H1 (cell line): Measurements from ENCODE around the gene GANAB. TPM values are rescaled to one million over a fixed set of nuclear protein-coding genes. Genes with fewer than 3 reads are reported as not detected.
A peak's percentile ranks its signal among the peaks of the same experiment; 100 is the strongest.

Experiments used
- CTCF ChIA-PET: fragments of 300-600 bp; sonication (Branson Sonifier 250); formaldehyde crosslinking; loops from one replicate; lab custom pipeline; 2021; ENCODE audit not compliant: partially characterized antibody; lab: Charles Lee
- POLR2A ChIA-PET: fragments of 300-600 bp; sonication (Branson Sonifier 250); formaldehyde crosslinking; loops from one replicate; lab custom pipeline; 2021; ENCODE audit warnings: inconsistent platforms; ENCODE audit not compliant: partially characterized antibody; lab: Charles Lee
- DNase-seq, 2 experiments: peaks; one replicate each; pipeline versions ENCODE4 v3.0.0 to v3.0.0-alpha.2; 2010 to 2022; ENCODE audit warnings: low spot score in 2 of 2, low read depth in 1 of 2, mixed read lengths in 1 of 2
- FAIRE-seq: peaks from 2 replicates; lab custom pipeline; 2011; peaks lifted over from hg19 to GRCh38; lab: Jason Lieb, UNC
- H2AFZ ChIP-seq: 2 replicates; pipeline ENCODE4 v1.8.1; 2012; ENCODE audit warnings: low read length, inconsistent platforms
- H2AK5ac ChIP-seq: 2 replicates; pipeline ENCODE4 v1.6.1; 2013; ENCODE audit warnings: low read depth, low read length
- H2BK120ac ChIP-seq: replicated peaks from 2 replicates; pipeline ENCODE3; 2013; ENCODE audit warnings: low read depth, low read length, inconsistent platforms
- H2BK12ac ChIP-seq: 2 replicates; pipeline ENCODE4 v1.6.1; 2013; ENCODE audit warnings: low read depth, low read length
- H2BK15ac ChIP-seq: 2 replicates; pipeline ENCODE4 v1.6.1; 2013; ENCODE audit warnings: low read length
- H2BK20ac ChIP-seq: 2 replicates; pipeline ENCODE4 v1.6.1; 2013; ENCODE audit warnings: low read length
- H2BK5ac ChIP-seq: 2 replicates; pipeline ENCODE4 v1.6.1; 2013; ENCODE audit warnings: low read depth, low read length
- H3K14ac ChIP-seq: 2 replicates; pipeline ENCODE4 v1.6.1; 2013; ENCODE audit warnings: inconsistent platforms; ENCODE audit not compliant: insufficient read length
- H3K18ac ChIP-seq: 2 replicates; pipeline ENCODE4 v1.6.1; 2013; ENCODE audit warnings: low read length; ENCODE audit errors: extremely low read depth
- H3K23ac ChIP-seq: 2 replicates; pipeline ENCODE4 v1.6.1; 2013; ENCODE audit warnings: inconsistent platforms; ENCODE audit not compliant: insufficient read length
- H3K23me2 ChIP-seq: 2 replicates; pipeline ENCODE4 v1.6.1; 2013; ENCODE audit warnings: low read depth, low read length
- H3K27ac ChIP-seq: 2 replicates; pipeline ENCODE4 v1.6.1; 2011; ENCODE audit warnings: low read depth, low read length, inconsistent platforms
- H3K27me3 ChIP-seq, 4 experiments: replicated peaks in 1 of 4; 1 replicate in 1 of 4; 2 replicates in 3 of 4; pipeline versions ENCODE4 v1.6.1 to v1.8.1; 2011 to 2013; ENCODE audit warnings: low read length in 3 of 4, mild to moderate bottlenecking in 3 of 4, inconsistent platforms in 2 of 4, mixed read lengths in 2 of 4, moderate library complexity in 1 of 4; ENCODE audit not compliant: control insufficient read depth in 3 of 4, insufficient read depth in 3 of 4; ENCODE audit errors: extremely low read depth in 1 of 4
- H3K36me3 ChIP-seq, 4 experiments: 2 replicates each; pipeline versions ENCODE4 v1.6.1 to v1.8.1; 2011 to 2013; ENCODE audit warnings: mild to moderate bottlenecking in 4 of 4, low read length in 3 of 4, moderate library complexity in 2 of 4, control low read depth in 1 of 4, inconsistent platforms in 1 of 4; ENCODE audit not compliant: insufficient read depth in 4 of 4, control insufficient read depth in 2 of 4
- H3K4ac ChIP-seq: replicated peaks from 2 replicates; pipeline ENCODE3; 2013; ENCODE audit warnings: low read length, low read depth, mixed read lengths, inconsistent platforms; ENCODE audit not compliant: insufficient read length
- H3K4me1 ChIP-seq, 4 experiments: replicated peaks in 1 of 4; 1 replicate in 1 of 4; 2 replicates in 3 of 4; pipeline versions ENCODE4 v1.6.1 to v1.8.1; 2011 to 2013; ENCODE audit warnings: low read length in 3 of 4, inconsistent platforms in 2 of 4, mixed read lengths in 1 of 4; ENCODE audit not compliant: insufficient read depth in 4 of 4, control insufficient read depth in 3 of 4
- H3K4me2 ChIP-seq, 2 experiments: 2 replicates each; pipeline versions ENCODE4 v1.6.1 to v1.8.1; 2011 to 2013; ENCODE audit warnings: low read depth in 2 of 2, low read length in 2 of 2, control low read depth in 1 of 2, inconsistent platforms in 1 of 2, mild to moderate bottlenecking in 1 of 2; ENCODE audit not compliant: insufficient read depth in 1 of 2
- H3K4me3 ChIP-seq, 4 experiments: fragments of 200-600, 300-600 bp in 1 of 4; sonication (generic), shearing (Covaris generic), sonication (Bioruptor Twin) in 1 of 4; 2 replicates each; pipeline versions ENCODE4 v1.5.1 to v1.8.1; 2011 to 2016; ENCODE audit warnings: low read length in 4 of 4, low read depth in 3 of 4, control low read depth in 2 of 4, inconsistent platforms in 2 of 4, mild to moderate bottlenecking in 2 of 4, mixed read lengths in 1 of 4, moderate library complexity in 1 of 4; ENCODE audit not compliant: insufficient read depth in 2 of 4; ENCODE audit errors: extremely low read depth in 1 of 4
- H3K56ac ChIP-seq: replicated peaks from 2 replicates; pipeline ENCODE3; 2013; ENCODE audit warnings: low read depth, mild to moderate bottlenecking, mixed read lengths, low read length, inconsistent platforms; ENCODE audit not compliant: insufficient read length
- H3K79me1 ChIP-seq: 2 replicates; pipeline ENCODE4 v1.6.1; 2013; ENCODE audit warnings: low read depth, low read length, control low read depth
- H3K79me2 ChIP-seq, 2 experiments: 2 replicates each; pipeline versions ENCODE4 v1.6.1 to v1.8.1; 2012 to 2013; ENCODE audit warnings: low read length in 2 of 2, mild to moderate bottlenecking in 2 of 2, inconsistent platforms in 1 of 2; ENCODE audit not compliant: insufficient read depth in 2 of 2, control insufficient read depth in 1 of 2
- H3K9ac ChIP-seq, 4 experiments: replicated peaks in 1 of 4; 1 replicate in 1 of 4; 2 replicates in 3 of 4; pipeline versions ENCODE4 v1.6.1 to v1.8.1; 2011 to 2013; ENCODE audit warnings: low read depth in 3 of 4, low read length in 3 of 4, control low read depth in 2 of 4, mild to moderate bottlenecking in 2 of 4, moderate library complexity in 2 of 4, inconsistent platforms in 1 of 4; ENCODE audit errors: extremely low read depth in 1 of 4
- H3K9me3 ChIP-seq, 2 experiments: 2 replicates each; pipeline versions ENCODE4 v1.6.1 to v1.8.1; 2012 to 2013; ENCODE audit warnings: mild to moderate bottlenecking in 2 of 2, moderate library complexity in 2 of 2, control low read depth in 1 of 2, inconsistent platforms in 1 of 2, low read depth in 1 of 2, low read length in 1 of 2, mixed read lengths in 1 of 2; ENCODE audit not compliant: insufficient read depth in 2 of 2
- H4K20me1 ChIP-seq, 2 experiments: replicated peaks in 1 of 2; 2 replicates each; pipeline versions ENCODE3 to v1.8.1; 2011 to 2013; ENCODE audit warnings: inconsistent platforms in 2 of 2, low read length in 2 of 2, mild to moderate bottlenecking in 1 of 2; ENCODE audit not compliant: insufficient read depth in 2 of 2, control insufficient read depth in 1 of 2
- H4K5ac ChIP-seq: 2 replicates; pipeline ENCODE4 v1.6.1; 2013; ENCODE audit warnings: low read length, low read depth, mixed read lengths, inconsistent platforms; ENCODE audit not compliant: insufficient read length
- H4K8ac ChIP-seq: 2 replicates; pipeline ENCODE4 v1.8.0; 2013; ENCODE audit warnings: mild to moderate bottlenecking, moderate library complexity, low read length, inconsistent platforms; ENCODE audit not compliant: insufficient read depth; ENCODE audit errors: extremely low read depth
- H4K91ac ChIP-seq: replicated peaks from 2 replicates; pipeline ENCODE3; 2013; ENCODE audit warnings: low read length, mixed read lengths, inconsistent platforms; ENCODE audit not compliant: insufficient read length
- ASH2L ChIP-seq: fragments of 200-600, 300-600 bp; sonication (generic); IDR thresholded peaks from one replicate; pipeline ENCODE4 v1.7.1; 2017; ENCODE audit warnings: low read length
- CBX5 ChIP-seq: fragments of 300-800, 300-1000 bp; sonication (generic); IDR thresholded peaks from 2 replicates; pipeline ENCODE4 v1.7.1; 2016; ENCODE audit warnings: antibody characterized with exemption, low read length, low read depth
- CHD2 ChIP-seq: IDR thresholded peaks from 2 replicates; pipeline ENCODE4 v1.6.1; 2012; ENCODE audit warnings: low read length, improper control_type of control experiment
- CTCF ChIP-seq, 3 experiments: IDR thresholded peaks; 1 replicate in 2 of 3; 2 replicates in 1 of 3; pipeline versions ENCODE4 v1.5.1 to v1.6.1; 2011; ENCODE audit warnings: low read length in 3 of 3, mild to moderate bottlenecking in 3 of 3, inconsistent platforms in 2 of 3, low read depth in 1 of 3, moderate library complexity in 1 of 3; ENCODE audit not compliant: insufficient read depth in 1 of 3; ENCODE audit errors: control extremely low read depth in 1 of 3
- HDAC6 ChIP-seq: IDR thresholded peaks from one replicate; pipeline ENCODE4 v1.7.1; 2012; ENCODE audit warnings: low read depth, mild to moderate bottlenecking, inconsistent platforms, low read length, moderate library complexity
- KDM1A ChIP-seq: fragments of 200-600, 300-600 bp; sonication (generic); IDR thresholded peaks from 2 replicates; pipeline ENCODE4 v1.7.1; 2016; ENCODE audit warnings: mild to moderate bottlenecking, low read length, borderline replicate concordance
- NRF1 ChIP-seq: IDR thresholded peaks from 2 replicates; pipeline ENCODE4 v1.6.1; 2011; ENCODE audit warnings: mild to moderate bottlenecking, low read depth, low read length, improper control_type of control experiment
- POU5F1 ChIP-seq: IDR thresholded peaks from 2 replicates; pipeline ENCODE4 v1.6.1; 2011; ENCODE audit warnings: low read depth, mild to moderate bottlenecking, low read length, moderate library complexity
- RBBP5 ChIP-seq: IDR thresholded peaks from 2 replicates; pipeline ENCODE4 v1.7.1; 2012; ENCODE audit warnings: low read depth, mild to moderate bottlenecking, inconsistent platforms, low read length, moderate library complexity, borderline replicate concordance
- RXRA ChIP-seq: IDR thresholded peaks from 2 replicates; pipeline ENCODE4 v1.6.1; 2011; ENCODE audit warnings: low read depth, mild to moderate bottlenecking, low read length, moderate library complexity; ENCODE audit not compliant: insufficient read depth
- SIN3A ChIP-seq, 2 experiments: IDR thresholded peaks in 1 of 2; conservative IDR thresholded peaks in 1 of 2; 2 replicates each; pipeline ENCODE4 v1.6.1; 2011 to 2012; ENCODE audit warnings: low read length in 2 of 2, improper control_type of control experiment in 1 of 2, low read depth in 1 of 2, mild to moderate bottlenecking in 1 of 2
- WGBS, 2 experiments: shearing (Covaris generic) in 1 of 2; methylation state at CpG; one replicate each; pipeline versions ENCODE4 v1.1.6 to v1.1.7; 2013 to 2015; ENCODE audit warnings: low lambda C conversion rate in 2 of 2, mixed read lengths in 2 of 2, inconsistent platforms in 1 of 2, low coverage in 1 of 2, missing lambda C conversion rate in 1 of 2; ENCODE audit not compliant: insufficient replicate concordance in 2 of 2, insufficient coverage in 1 of 2, insufficient read length in 1 of 2; ENCODE audit errors: extremely low coverage in 1 of 2, missing lambda C conversion rate in 1 of 2; 5-methylcytosine and 5-hydroxymethylcytosine counted together
- polyA plus RNA-seq, 7 experiments: library from polyadenylated mRNA; depleted of rRNA in 3 of 7; stranded (reverse) in 5 of 7; unstranded in 2 of 7; fragments of >200 nt in 5 of 7; fragments of 200-250 nt in 2 of 7; gene quantifications; 1 replicate in 5 of 7; 2 replicates in 1 of 7; 4 replicates in 1 of 7; pipeline versions ENCODE4 v1.2.1 to v1.2.3, GENCODE V29; 2011 to 2013; ENCODE audit warnings: missing spikeins in 2 of 7, mixed read lengths in 2 of 7
- total RNA-seq: library from RNA; stranded (reverse); fragmentation: NEBNext Ultra II Directional; extraction: Animal tissue kit (Norgen Biotek cat#: 25700); gene quantifications from 2 replicates; pipeline ENCODE4 v1.2.1, GENCODE V29; 2021

Gene GANAB
- total and polyA plus RNA-seq, 2 of the 8 experiments (the other 6 are each of a cell fraction or from before 2014, with no cell fraction given): 289 to 330 TPM

- peaks cover 2 to 8% (median 4%) of the 10 kb centered on the region in 4 experiments; a peak in 4 of 7 replicates for H3K4me1 ChIP-seq
- H3K27me3 ChIP-seq: no peaks in the 10 kb centered on the region
- no peak overlapping the region for H2BK5ac ChIP-seq
- no peak overlapping the region for H3K23ac ChIP-seq
- no peak overlapping the region for H2BK15ac ChIP-seq
- peak overlapping the region; percentile 76; the same call in 1 of the 2 replicates for H4K8ac ChIP-seq
- H3K79me2 ChIP-seq: peaks cover 0 to 14% of the 10 kb centered on the region in 2 experiments; a peak in 2 of 4 replicates
- FAIRE-seq (no peak), DNase-seq (no peak)
- H3K9ac ChIP-seq: no peak overlapping the region
- H2BK12ac ChIP-seq: no peak overlapping the region
- H3K9me3 ChIP-seq: no peaks in the 10 kb centered on the region
- no peak overlapping the region for H4K91ac ChIP-seq
- H4K5ac ChIP-seq: no peak overlapping the region
- peaks cover 0 to 1% of the 10 kb centered on the region in 2 experiments for H4K20me1 ChIP-seq
- no peak overlapping the region for H2BK20ac ChIP-seq
- peaks cover 5 to 17% (median 7%) of the 10 kb centered on the region in 4 experiments; a peak in 5 of 8 replicates for H3K36me3 ChIP-seq
- no peak overlapping the region for H2BK120ac ChIP-seq
- POLR2A ChIA-PET: interaction anchor here (0.6 to 61.4 kb wide), 13 partner anchors 11 to 200 kb away, joined by 3 to 2041 read pairs (median 5); partner anchors contain the start of genes BSCL2, C11orf98, CSKMT and EEF1G
- H3K27ac ChIP-seq: no peak overlapping the region
- no peak overlapping the region for H3K56ac ChIP-seq
- peaks cover 2% of the 10 kb centered on the region for H3K79me1 ChIP-seq
- H3K4me3 ChIP-seq: no peak overlapping the region
- H3K4ac ChIP-seq: no peak overlapping the region
- no peak overlapping the region for H3K18ac ChIP-seq
- CTCF ChIA-PET: interaction anchor here (0.6 to 8.2 kb wide), 18 partner anchors 9 to 1987 kb away, joined by 3 to 114 read pairs (median 5); partner anchors contain the start of genes BSCL2, C11orf98, GNG3 and LBHD1
- WGBS, 2 experiments: 88% methylated on average over 4 of the region's 4 CpGs; no CpG with 5 or more reads in 1 of the 2 experiments
- H3K23me2 ChIP-seq: peaks cover 3% of the 10 kb centered on the region; the same call in 1 of the 2 replicates
- H3K4me2 ChIP-seq: no peak overlapping the region
- H2AK5ac ChIP-seq: no peak overlapping the region
- no peak overlapping the region for H2AFZ ChIP-seq
- H3K14ac ChIP-seq: no peak overlapping the region
- no peak for TF ChIP-seq CHD2
- no peak for TF ChIP-seq NRF1
- no peak for TF ChIP-seq POU5F1
- no peak for TF ChIP-seq CBX5
- TF ChIP-seq ASH2L: no peak
- no peak for TF ChIP-seq RXRA
- peak in 1 of 3 experiments; percentile 45; a peak in 2 of 4 replicates for TF ChIP-seq CTCF (IDR thresholded peaks at IDR 0.05; ENCODE audit: control extremely low read depth in 1 of 3, insufficient read depth in 1 of 3, low read depth in 1 of 3, low read length in 3 of 3)
- no peak for TF ChIP-seq RBBP5
- no peak for TF ChIP-seq HDAC6
- TF ChIP-seq SIN3A (conservative IDR thresholded peaks at IDR 0.05 in 1 of 2, IDR thresholded peaks at IDR 0.05 in 1 of 2; ENCODE audit: low read depth in 1 of 2, low read length in 2 of 2): no peak
- no peak for TF ChIP-seq KDM1A
These were observed 34.4 kb upstream of the GANAB start for GRCh38 chr11:62680825-62681240.
